Trophoblast cell (in vitro differentiated cells and primary cell): Measurements from ENCODE around the gene EBF3.

Experiments used
- DNase-seq, 2 donors: peaks; one replicate each; pipeline ENCODE4 v3.0.0-alpha.2; 2016
- H2AFZ ChIP-seq: 2 replicates; pipeline ENCODE4 v1.6.1; 2013; ENCODE audit warnings: low read length, moderate library complexity, mild to moderate bottlenecking; ENCODE audit not compliant: insufficient read depth, poor library complexity
- H2AK5ac ChIP-seq: 2 replicates; pipeline ENCODE4 v1.6.1; 2013; ENCODE audit warnings: mild to moderate bottlenecking, low read length
- H2BK120ac ChIP-seq: 2 replicates; pipeline ENCODE4 v1.6.1; 2013; ENCODE audit warnings: low read length, mild to moderate bottlenecking, moderate library complexity; ENCODE audit not compliant: insufficient read depth, poor library complexity
- H2BK12ac ChIP-seq: 2 replicates; pipeline ENCODE4 v1.6.1; 2013; ENCODE audit warnings: mild to moderate bottlenecking, low read length, moderate library complexity
- H2BK5ac ChIP-seq: 2 replicates; pipeline ENCODE4 v1.6.1; 2013; ENCODE audit warnings: low read length, low read depth, moderate library complexity, mild to moderate bottlenecking; ENCODE audit not compliant: poor library complexity
- H3K14ac ChIP-seq: 2 replicates; pipeline ENCODE4 v1.6.1; 2013; ENCODE audit warnings: mild to moderate bottlenecking, low read length
- H3K18ac ChIP-seq: 2 replicates; pipeline ENCODE4 v1.6.1; 2013; ENCODE audit warnings: mild to moderate bottlenecking, low read length
- H3K23ac ChIP-seq: 2 replicates; pipeline ENCODE4 v1.6.1; 2013; ENCODE audit warnings: low read length
- H3K27ac ChIP-seq: 2 replicates; pipeline ENCODE4 v1.5.1; 2013; ENCODE audit warnings: low read depth, mild to moderate bottlenecking, inconsistent platforms, low read length, moderate library complexity
- H3K27me3 ChIP-seq: 2 replicates; pipeline ENCODE4 v1.6.1; 2013; ENCODE audit warnings: inconsistent platforms, mild to moderate bottlenecking, low read length, moderate library complexity; ENCODE audit not compliant: insufficient read depth
- H3K36me3 ChIP-seq, 2 experiments: 1 replicate in 1 of 2; 2 replicates in 1 of 2; pipeline ENCODE4 v1.6.1; 2013; ENCODE audit warnings: low read length in 2 of 2, mild to moderate bottlenecking in 2 of 2, moderate library complexity in 1 of 2; ENCODE audit not compliant: insufficient read depth in 2 of 2, control insufficient read depth in 1 of 2
- H3K4ac ChIP-seq: 2 replicates; pipeline ENCODE4 v1.6.1; 2013; ENCODE audit warnings: low read depth, mild to moderate bottlenecking, low read length, moderate library complexity
- H3K4me1 ChIP-seq, 2 experiments: 1 replicate in 1 of 2; 2 replicates in 1 of 2; pipeline ENCODE4 v1.6.1; 2013; ENCODE audit warnings: low read length in 2 of 2, mild to moderate bottlenecking in 2 of 2, moderate library complexity in 1 of 2; ENCODE audit not compliant: insufficient read depth in 2 of 2, control insufficient read depth in 1 of 2
- H3K4me2 ChIP-seq: 2 replicates; pipeline ENCODE4 v1.6.1; 2013; ENCODE audit warnings: inconsistent platforms, mild to moderate bottlenecking, low read length, moderate library complexity
- H3K4me3 ChIP-seq: 2 replicates; pipeline ENCODE4 v1.5.1; 2013; ENCODE audit warnings: mild to moderate bottlenecking, low read depth, low read length, inconsistent platforms
- H3K79me1 ChIP-seq: one replicate; pipeline ENCODE4 v1.6.1; 2013; ENCODE audit warnings: low read length
- H3K79me2 ChIP-seq: 2 replicates; pipeline ENCODE4 v1.6.1; 2013; ENCODE audit warnings: low read length, mild to moderate bottlenecking; ENCODE audit not compliant: control insufficient read depth, insufficient read depth, poor library complexity
- H3K9ac ChIP-seq: 2 replicates; pipeline ENCODE4 v1.6.1; 2013; ENCODE audit warnings: mild to moderate bottlenecking, low read length
- H3K9me3 ChIP-seq: 2 replicates; pipeline ENCODE4 v1.6.1; 2013; ENCODE audit warnings: low read depth, mild to moderate bottlenecking, control low read depth, inconsistent platforms, low read length; ENCODE audit not compliant: insufficient read depth
- H4K12ac ChIP-seq: 2 replicates; pipeline ENCODE4 v1.6.1; 2013; ENCODE audit warnings: low read depth, mild to moderate bottlenecking, low read length, moderate library complexity
- H4K8ac ChIP-seq: 2 replicates; pipeline ENCODE4 v1.6.1; 2013; ENCODE audit warnings: low read depth, mild to moderate bottlenecking, low read length, moderate library complexity
- H4K91ac ChIP-seq: one replicate; pipeline ENCODE4 v1.6.1; 2013; ENCODE audit warnings: low read depth, mild to moderate bottlenecking, low read length, moderate library complexity
- WGBS: extraction: QIAGEN DNeasy Blood & Tissue Kit; methylation state at CpG from one replicate; pipeline ENCODE4 v1.1.7; 2013; ENCODE audit warnings: missing lambda C conversion rate; ENCODE audit not compliant: insufficient read length, insufficient coverage; ENCODE audit errors: extremely low coverage; 5-methylcytosine and 5-hydroxymethylcytosine counted together

The EBF3 gene

DNA sequence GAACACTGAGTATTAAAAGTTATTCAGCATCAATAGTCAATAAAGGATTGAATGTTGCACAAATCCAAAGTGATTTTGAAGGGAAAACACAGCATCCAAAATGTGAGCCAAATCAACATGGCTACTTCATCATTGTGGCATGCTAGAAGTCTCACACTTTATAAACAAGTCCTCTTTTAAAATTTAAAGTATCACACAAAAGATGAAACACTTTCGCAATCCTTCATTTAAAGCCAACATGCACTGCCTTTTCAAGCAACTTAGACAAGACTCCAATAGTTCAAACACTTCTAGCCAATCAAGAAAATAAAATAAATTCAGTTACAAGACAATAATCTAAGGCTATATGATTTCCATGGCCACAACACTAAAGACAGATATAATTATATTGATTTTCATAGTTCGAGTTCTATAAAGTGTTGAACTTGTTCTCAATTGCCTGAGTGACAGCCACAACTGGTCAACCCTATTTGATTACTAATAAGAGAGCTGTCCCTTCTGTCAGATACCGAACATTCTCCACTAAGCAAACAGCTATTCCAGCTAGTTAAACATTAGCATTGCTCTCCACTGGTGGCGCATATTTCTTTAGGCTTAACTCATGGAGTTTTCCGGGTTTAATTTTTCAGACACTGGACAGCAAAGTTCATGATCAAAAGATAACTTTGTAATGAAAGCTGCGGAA, 8.3 kb downstream of the EBF3 start:
- Histone ChIP-seq H3K36me3 (no peaks in the 10 kb centered on the region), H3K27ac (no peak overlapping the region), H2BK120ac (no peak overlapping the region), H3K9me3 (no peaks in the 10 kb centered on the region), H3K18ac (no peak overlapping the region), H3K27me3 (peaks cover 40% of the 10 kb centered on the region), H3K23ac (no peak overlapping the region), H3K14ac (no peak overlapping the region), H4K12ac (no peak overlapping the region), H3K4me3 (no peak overlapping the region), H4K8ac (no peak overlapping the region), H3K9ac (no peak overlapping the region), H2BK12ac (no peak overlapping the region), H2BK5ac (no peak overlapping the region), H3K4ac (no peak overlapping the region), H3K4me1 (peaks cover 10 to 13% of the 10 kb centered on the region in 2 experiments), H4K91ac (no peak overlapping the region), H2AK5ac (no peak overlapping the region), H3K4me2 (no peak overlapping the region), H2AFZ (no peak overlapping the region), H3K79me2 (no peaks in the 10 kb centered on the region), H3K79me1 (no peaks in the 10 kb centered on the region)
- no CpG with 5 or more reads among the region's 6 CpGs for WGBS
- DNase-seq, result no peak

DNA sequence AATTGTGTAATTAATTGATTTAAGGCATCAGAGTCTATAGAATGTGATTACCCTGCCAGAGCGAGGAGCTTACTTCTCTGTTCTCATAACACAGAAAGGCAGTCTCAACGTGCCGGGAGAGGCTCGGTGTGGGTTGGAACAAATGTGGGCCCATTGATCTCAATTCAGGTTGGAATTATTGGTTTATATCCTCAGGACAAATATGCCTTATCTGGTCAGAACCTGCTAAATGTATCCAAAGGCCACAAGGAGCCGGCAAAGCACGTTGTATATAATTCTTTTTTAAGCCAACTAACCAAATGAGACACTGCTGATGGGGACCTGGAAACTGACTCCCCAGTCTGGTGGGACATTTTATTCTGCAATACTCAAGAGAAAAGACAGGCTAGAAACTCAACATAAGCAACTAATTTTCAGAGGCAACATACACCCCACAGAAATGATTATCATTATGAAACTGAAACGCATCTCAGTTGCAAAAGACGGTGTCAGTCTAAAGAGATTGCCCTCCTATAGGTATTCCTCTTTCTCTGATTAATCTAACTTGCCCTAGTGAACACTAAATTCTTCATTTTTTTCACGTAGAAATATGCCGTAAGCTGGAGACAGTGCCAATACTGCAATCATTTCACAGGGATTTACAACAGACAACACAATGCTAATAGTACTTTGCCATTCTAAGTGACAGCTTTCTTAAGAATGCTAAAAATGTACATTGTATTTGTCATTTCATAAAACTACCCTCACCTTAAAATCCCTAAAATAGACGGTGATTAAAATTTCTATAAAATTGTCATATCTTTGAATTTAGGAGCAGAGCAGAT, 9.4 kb downstream of the EBF3 start:
- Histone ChIP-seq H3K4me3 (no peak overlapping the region), H3K4me1 (peaks cover 10 to 14% of the 10 kb centered on the region in 2 experiments), H3K4ac (no peak overlapping the region), H4K91ac (no peak overlapping the region), H3K23ac (no peak overlapping the region), H3K36me3 (no peaks in the 10 kb centered on the region), H3K27me3 (peaks cover 30% of the 10 kb centered on the region), H2BK5ac (no peak overlapping the region), H2AFZ (no peak overlapping the region), H3K27ac (no peak overlapping the region), H2BK12ac (no peak overlapping the region), H4K8ac (no peak overlapping the region), H3K18ac (no peak overlapping the region), H3K14ac (no peak overlapping the region), H3K79me2 (no peaks in the 10 kb centered on the region), H2AK5ac (no peak overlapping the region), H3K9ac (no peak overlapping the region), H3K9me3 (no peaks in the 10 kb centered on the region), H3K79me1 (no peaks in the 10 kb centered on the region), H3K4me2 (no peak overlapping the region), H2BK120ac (no peak overlapping the region), H4K12ac (no peak overlapping the region)
- no CpG with 5 or more reads among the region's 11 CpGs for WGBS
- no peak for DNase-seq

DNA sequence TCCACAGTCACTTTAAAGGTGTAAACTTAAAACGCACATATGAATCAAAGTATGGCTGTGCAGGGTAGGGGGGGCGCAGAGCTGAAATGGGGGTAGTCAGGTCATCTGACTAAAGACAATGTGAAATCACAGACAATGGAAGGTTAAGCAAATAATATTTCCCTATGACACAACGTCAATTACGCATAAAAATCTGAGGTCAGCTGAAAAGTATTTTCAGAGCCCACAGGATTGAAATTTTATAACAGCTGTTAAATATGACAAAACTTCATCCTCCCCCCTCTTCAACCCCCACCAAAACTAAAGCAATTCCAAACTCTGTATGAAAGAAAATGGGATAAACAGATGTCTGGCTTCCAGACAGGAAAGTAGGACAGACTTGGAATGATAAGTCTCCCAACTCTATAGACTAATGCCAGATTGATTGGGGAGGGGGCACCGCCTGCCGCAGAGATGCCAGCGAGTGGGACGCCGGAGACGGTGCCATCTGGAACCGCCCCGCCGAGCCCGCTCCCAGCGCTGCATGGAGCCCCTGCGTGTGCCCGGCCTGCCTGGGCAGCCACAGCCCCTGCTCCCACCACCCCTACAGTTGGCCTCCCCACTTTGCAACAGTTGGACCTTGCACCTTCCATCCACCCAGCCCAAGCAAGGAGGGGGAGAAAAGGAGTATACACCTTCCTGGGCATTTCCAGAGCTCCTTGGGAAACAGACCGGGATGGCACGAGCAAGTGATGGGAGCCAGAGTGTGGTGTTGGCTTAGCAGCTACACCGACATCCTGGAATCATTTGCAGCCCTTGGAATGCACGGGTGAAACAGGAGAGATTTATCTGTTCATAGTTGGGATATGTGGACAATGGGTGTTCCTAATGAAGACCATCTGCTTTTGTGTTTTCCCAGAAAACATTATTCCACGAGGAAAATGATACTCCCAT, 10.7 kb downstream of the EBF3 start:
- Histone ChIP-seq H2AK5ac (no peak overlapping the region), H3K4me1 (peaks cover 0 to 2% of the 10 kb centered on the region in 2 experiments), H2AFZ (no peak overlapping the region), H3K4me2 (no peak overlapping the region), H4K8ac (no peak overlapping the region), H2BK5ac (no peak overlapping the region), H3K9me3 (no peaks in the 10 kb centered on the region), H2BK120ac (no peak overlapping the region), H3K36me3 (no peaks in the 10 kb centered on the region), H3K14ac (no peak overlapping the region), H3K79me2 (no peaks in the 10 kb centered on the region), H3K4ac (no peak overlapping the region), H3K23ac (no peak overlapping the region), H3K27me3 (peaks cover 16% of the 10 kb centered on the region), H3K9ac (no peak overlapping the region), H3K27ac (no peak overlapping the region), H4K12ac (no peak overlapping the region), H2BK12ac (no peak overlapping the region), H4K91ac (no peak overlapping the region), H3K18ac (no peak overlapping the region), H3K79me1 (no peaks in the 10 kb centered on the region), H3K4me3 (no peak overlapping the region)
- WGBS, result no CpG with 5 or more reads among the region's 22 CpGs
- DNase-seq, result no peak

DNA sequence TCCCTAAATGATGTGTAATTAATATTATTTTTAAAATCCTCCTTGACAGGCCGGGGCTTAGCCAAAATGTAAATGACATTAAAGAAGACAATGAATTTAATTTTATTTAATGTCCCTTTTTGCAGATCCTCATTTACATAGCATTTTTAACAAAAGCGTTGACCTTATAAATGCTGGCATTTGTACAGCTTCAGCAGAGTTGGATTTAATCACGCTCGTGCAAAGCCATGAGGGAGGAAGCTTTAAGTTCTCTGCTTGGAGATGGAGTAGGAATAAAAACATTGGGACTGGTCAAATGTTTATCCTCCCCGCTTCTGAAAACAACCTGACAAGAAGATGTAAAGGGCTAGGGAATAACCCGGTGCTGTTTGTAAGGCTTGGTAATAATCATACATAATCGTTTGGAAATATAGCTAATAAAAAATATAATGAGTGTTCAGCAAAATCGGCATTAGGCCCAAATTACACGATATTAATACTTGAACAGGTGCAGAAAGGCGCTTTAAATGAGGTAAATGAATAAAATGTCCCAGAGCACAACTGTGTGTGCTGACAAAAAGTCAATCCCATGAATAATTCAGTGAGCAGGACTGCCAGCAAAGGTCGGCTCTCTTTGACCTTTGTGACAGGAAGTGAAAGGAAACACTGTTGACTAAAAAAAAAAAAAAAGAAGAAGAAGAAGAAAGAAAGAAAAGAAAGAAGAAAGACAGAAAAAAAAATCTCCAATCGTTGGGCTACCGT, 11.5 kb downstream of the EBF3 start:
- no peak overlapping the region for H3K27ac ChIP-seq
- no peaks in the 10 kb centered on the region for H3K9me3 ChIP-seq
- H4K8ac ChIP-seq, result no peak overlapping the region
- H3K79me1 ChIP-seq, result no peaks in the 10 kb centered on the region
- H2BK120ac ChIP-seq, result no peak overlapping the region
- H3K18ac ChIP-seq, result no peak overlapping the region
- no peak overlapping the region for H3K23ac ChIP-seq
- H3K36me3 ChIP-seq, result no peaks in the 10 kb centered on the region
- H3K9ac ChIP-seq, result no peak overlapping the region
- H3K79me2 ChIP-seq, result no peaks in the 10 kb centered on the region
- no peak overlapping the region for H3K14ac ChIP-seq
- H4K12ac ChIP-seq, result no peak overlapping the region
- H3K27me3 ChIP-seq, result peaks cover 11% of the 10 kb centered on the region
- WGBS, result no CpG with 5 or more reads among the region's 13 CpGs
- no peak overlapping the region for H2AFZ ChIP-seq
- peaks cover 0 to 2% of the 10 kb centered on the region in 2 experiments for H3K4me1 ChIP-seq
- H3K4me2 ChIP-seq, result no peak overlapping the region
- H2BK5ac ChIP-seq, result no peak overlapping the region
- no peak overlapping the region for H3K4me3 ChIP-seq
- no peak for DNase-seq
- H4K91ac ChIP-seq, result no peak overlapping the region
- H2BK12ac ChIP-seq, result no peak overlapping the region
- no peak overlapping the region for H3K4ac ChIP-seq
- no peak overlapping the region for H2AK5ac ChIP-seq
